Right hindlimb (tissue), 1 donor: ENCODE measurements around the gene LCN6.
"Not testable (repeated sequence)": the region's sequence is repeated elsewhere in the genome, so short reads cannot be mapped to it uniquely, and the experiment has no call there.

Source experiments
- DNase-seq: peaks from one replicate; pipeline ENCODE4 v3.0.0-alpha.2; 2018

The LCN6 gene

GRCh38 chr9:136704741-136705140 lies 43.6 kb downstream of the LCN6 start:
- DNase-seq: not testable (repeated sequence)

- DNase-seq: no peak
Observed at GRCh38 chr9:136703276-136703860, 45.0 kb downstream of the LCN6 start.

DNA sequence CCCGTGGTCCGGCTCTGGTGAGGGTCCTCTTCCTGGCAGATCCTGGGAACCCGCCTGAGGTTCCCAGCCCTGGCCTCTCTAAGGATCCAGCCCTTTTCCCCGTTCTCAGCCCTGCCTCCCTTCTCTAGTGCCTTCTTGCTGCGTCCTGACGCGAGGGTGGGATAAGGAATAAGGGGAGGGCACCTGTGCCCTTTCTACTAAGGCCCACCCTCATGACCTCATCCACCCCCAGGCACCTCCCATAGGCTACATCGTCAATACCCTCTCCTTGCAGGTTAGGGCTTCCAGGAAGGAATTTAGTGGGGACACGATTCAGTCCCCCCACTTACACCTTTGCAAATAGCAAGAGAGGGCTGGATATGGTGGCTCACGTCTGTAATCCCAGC lies 46.7 kb downstream of the LCN6 start:
- no peak for DNase-seq

DNA sequence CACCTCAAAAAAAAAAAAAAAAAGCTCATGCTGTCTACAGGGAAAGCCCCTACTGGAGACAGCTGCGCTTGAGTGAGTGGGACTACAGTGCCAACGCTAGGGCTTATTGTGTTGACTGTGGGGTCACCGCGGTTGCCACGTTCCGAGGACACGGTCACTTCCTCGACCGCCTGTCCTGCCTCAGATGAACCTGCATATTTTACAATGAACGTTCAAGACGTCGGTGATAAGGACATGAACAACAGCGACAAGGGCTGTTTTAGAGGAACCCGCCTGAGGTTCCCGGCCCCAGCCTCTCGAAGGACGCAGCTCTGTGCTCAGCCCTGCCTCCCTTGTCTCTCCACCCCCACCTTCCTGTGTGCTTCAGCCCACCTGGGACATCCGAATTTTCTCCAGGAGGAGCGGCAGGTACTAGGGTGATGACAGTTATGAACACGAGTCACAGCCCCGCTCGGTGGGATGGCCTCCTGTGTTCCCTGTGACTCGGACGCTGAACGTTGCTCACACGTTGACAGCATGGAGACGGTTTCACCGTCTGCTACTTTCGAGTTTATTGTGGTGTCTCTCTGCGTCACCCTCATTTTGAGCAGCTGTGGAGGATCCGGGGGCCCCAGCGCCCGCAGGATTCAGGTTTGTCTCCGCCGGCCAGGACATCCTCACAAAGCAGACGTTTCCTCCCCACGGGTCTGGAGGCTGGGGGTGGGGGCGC lies 47.2 kb downstream of the LCN6 start:
- DNase-seq: no peak

GRCh38 chr9:136700304-136700703 lies 48.0 kb downstream of the LCN6 start:
- no peak for DNase-seq

- DNase-seq: no peak
Observed at GRCh38 chr9:136698635-136699246, 49.6 kb downstream of the LCN6 start.

- DNase-seq: no peak
Observed at GRCh38 chr9:136697821-136698526, 50.4 kb downstream of the LCN6 start.

DNA sequence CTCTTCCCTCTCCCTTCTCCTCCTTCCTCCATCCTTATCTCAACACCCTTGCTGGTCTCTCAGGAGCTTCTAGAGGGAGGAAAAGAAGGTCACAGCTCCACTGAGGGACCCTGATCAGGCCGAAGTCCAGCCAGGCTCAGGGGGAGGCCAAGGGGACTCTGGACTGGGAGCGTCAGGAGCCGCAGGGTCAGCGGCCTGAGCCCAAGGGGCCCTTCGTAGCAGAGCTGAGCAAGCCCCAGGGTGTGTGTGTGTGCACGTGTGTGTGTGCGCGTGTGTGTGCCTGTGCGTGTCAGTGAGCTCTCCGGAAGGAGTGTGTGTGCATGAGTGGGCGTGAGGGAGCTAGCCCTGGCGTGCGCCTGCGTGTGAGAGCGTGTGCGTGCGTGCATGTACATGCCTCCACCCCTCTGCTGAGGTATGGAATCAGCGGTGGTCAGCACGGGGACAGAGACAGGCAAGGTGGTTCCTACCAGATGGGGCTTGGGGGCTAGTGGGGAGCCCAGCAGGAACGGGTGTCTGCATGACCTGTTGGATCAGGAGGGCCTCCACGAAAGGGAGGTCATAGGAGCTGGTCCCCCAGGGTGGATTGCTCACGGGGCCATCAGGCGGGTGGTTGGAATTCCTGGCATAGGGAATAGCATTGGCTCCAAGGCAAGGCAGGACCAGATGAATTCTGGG lies 51.0 kb downstream of the LCN6 start:
- DNase-seq: no peak

- no peak for DNase-seq
Observed at GRCh38 chr9:136696502-136696901, 51.8 kb downstream of the LCN6 start.

GRCh38 chr9:136695955-136696354 lies 52.4 kb downstream of the LCN6 start:
- no peak for DNase-seq

DNA sequence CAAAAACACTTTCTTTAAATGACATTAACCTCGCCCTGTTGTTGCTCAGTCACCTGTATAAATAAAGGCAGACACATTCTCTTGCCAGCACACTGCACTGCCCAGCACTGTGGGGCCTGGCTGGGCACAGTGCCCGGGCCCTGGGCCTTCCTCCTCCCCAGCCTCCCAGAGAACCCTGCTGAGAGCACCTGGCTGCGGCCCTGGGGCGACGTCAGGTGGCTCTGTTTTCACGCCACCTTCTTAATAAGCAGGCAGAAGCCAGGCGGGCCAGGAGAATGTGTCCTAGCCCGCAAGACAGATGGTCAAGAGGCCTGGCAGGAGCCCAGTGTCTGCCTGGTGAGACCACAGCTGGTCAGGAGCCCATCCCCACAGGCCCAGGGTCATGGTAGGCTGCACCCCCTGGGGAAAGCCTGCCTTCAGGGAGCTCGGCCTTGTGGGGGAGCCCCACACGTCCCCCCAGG lies 52.9 kb downstream of the LCN6 start:
- no peak for DNase-seq

- DNase-seq: no peak
Observed at GRCh38 chr9:136694872-136695247, 53.5 kb downstream of the LCN6 start.

DNA sequence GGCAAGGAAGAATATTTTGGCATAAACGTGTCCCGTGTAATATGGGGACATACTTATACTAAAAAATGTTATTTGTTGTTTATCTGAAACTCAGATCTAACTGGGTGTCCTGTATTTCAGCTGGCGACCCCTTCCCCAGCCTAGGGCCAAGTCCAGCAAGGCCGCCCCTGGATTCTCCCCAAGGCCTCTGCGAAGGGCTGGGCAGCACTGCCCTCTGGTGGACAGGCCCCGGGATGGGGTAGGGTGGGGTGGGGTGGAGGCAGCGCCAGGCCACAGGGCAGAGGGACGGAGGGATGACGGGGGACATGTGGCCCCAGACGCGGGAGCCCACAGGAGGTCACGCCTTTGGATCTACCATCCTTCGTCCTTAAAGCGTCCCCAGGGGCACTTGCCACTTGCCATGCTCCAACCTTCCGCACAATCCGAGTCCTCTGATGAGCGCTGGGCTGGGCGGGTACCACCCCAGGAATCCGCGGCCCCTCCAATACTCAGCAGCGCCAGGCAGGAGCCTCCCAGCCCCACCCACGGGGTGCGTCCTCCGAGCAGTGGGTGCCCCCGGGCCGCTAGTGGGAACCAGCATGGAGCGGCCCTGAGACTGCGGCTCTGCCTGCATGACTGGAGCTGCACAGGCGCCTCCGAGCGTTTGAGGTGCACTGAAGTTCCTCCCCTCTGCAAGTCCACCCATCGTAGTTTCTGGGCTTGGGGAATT lies 54.0 kb downstream of the LCN6 start:
- no peak for DNase-seq
